GM23338 (cell line): ENCODE data around the gene ANKH. TPM values are rescaled to one million over a fixed set of nuclear protein-coding genes. Genes with fewer than 3 reads are reported as not detected.

Source experiments
- ATAC-seq: fragments of 200-7000 bp; cut with Tn5 transposase; 3 replicates; pipeline ENCODE4 v1.9.1; 2020
- DNase-seq: peaks from one replicate; pipeline ENCODE4 v3.0.0-alpha.2; 2015; ENCODE audit warnings: low spot score
- H2AFZ ChIP-seq: fragments of 200-600 bp; sonication (generic); 2 replicates; pipeline ENCODE4 v1.8.0; 2016; ENCODE audit warnings: antibody characterized with exemption, mild to moderate bottlenecking, moderate library complexity
- H3F3A ChIP-seq: fragments of 200-600 bp; sonication (generic); replicated peaks from 2 replicates; pipeline ENCODE4 v1.8.0; 2017; ENCODE audit warnings: antibody characterized with exemption, mixed run types, low read depth
- H3K27ac ChIP-seq: fragments of 200-600 bp; sonication (generic); 2 replicates; pipeline ENCODE4 v1.6.1; 2016; ENCODE audit warnings: low read depth
- H3K27me3 ChIP-seq: fragments of 200-600 bp; sonication (generic); 2 replicates; pipeline ENCODE4 v1.8.0; 2016; ENCODE audit warnings: mild to moderate bottlenecking, mixed run types, moderate library complexity; ENCODE audit not compliant: insufficient read depth
- H3K36me3 ChIP-seq: fragments of 200-600 bp; sonication (generic); 2 replicates; pipeline ENCODE4 v1.8.0; 2016; ENCODE audit warnings: mild to moderate bottlenecking; ENCODE audit not compliant: insufficient read depth
- H3K4me1 ChIP-seq: fragments of 200-600 bp; sonication (generic); 2 replicates; pipeline ENCODE4 v1.8.0; 2016; ENCODE audit warnings: mild to moderate bottlenecking, moderate library complexity; ENCODE audit not compliant: insufficient read depth
- H3K4me2 ChIP-seq: fragments of 200-600 bp; sonication (generic); 2 replicates; pipeline ENCODE4 v1.7.1; 2017; ENCODE audit warnings: mixed run types
- H3K4me3 ChIP-seq: fragments of 200-600 bp; sonication (generic); 2 replicates; pipeline ENCODE4 v1.6.1; 2016; ENCODE audit warnings: mixed run types
- H3K79me2 ChIP-seq: fragments of 200-600 bp; sonication (generic); replicated peaks from 2 replicates; pipeline ENCODE4 v1.8.0; 2017; ENCODE audit warnings: mild to moderate bottlenecking; ENCODE audit not compliant: insufficient read depth
- H3K9me2 ChIP-seq: fragments of 200-600 bp; sonication (generic); 2 replicates; pipeline ENCODE4 v1.8.0; 2017; ENCODE audit not compliant: insufficient read depth
- H4K20me1 ChIP-seq: fragments of 200-600 bp; sonication (generic); replicated peaks from 2 replicates; pipeline ENCODE4 v1.8.0; 2017; ENCODE audit warnings: mild to moderate bottlenecking; ENCODE audit not compliant: insufficient read depth
- H3K27ac Mint-ChIP-seq: 2 replicates; pipeline ENCODE4 v1.8.0; 2020; ENCODE audit warnings: inconsistent platforms, mild to moderate bottlenecking, moderate library complexity, mixed read lengths
- H3K27me3 Mint-ChIP-seq: 3 replicates; pipeline ENCODE4 v1.8.0; 2022; ENCODE audit warnings: low read depth, mild to moderate bottlenecking, moderate library complexity, mixed read lengths, inconsistent platforms; ENCODE audit not compliant: insufficient read depth, poor library complexity
- H3K36me3 Mint-ChIP-seq: 3 replicates; pipeline ENCODE4 v1.8.0; 2021; ENCODE audit warnings: low read depth, mild to moderate bottlenecking, inconsistent platforms, moderate library complexity, mixed read lengths
- H3K4me1 Mint-ChIP-seq: 3 replicates; pipeline ENCODE4 v1.8.0; 2020; ENCODE audit warnings: mild to moderate bottlenecking, inconsistent platforms, mixed read lengths
- H3K4me3 Mint-ChIP-seq: 3 replicates; pipeline ENCODE4 v1.8.0; 2021; ENCODE audit warnings: moderate library complexity, mild to moderate bottlenecking, inconsistent platforms, mixed read lengths
- H3K9me3 Mint-ChIP-seq: 3 replicates; pipeline ENCODE4 v1.8.0; 2020; ENCODE audit warnings: moderate library complexity, mild to moderate bottlenecking, inconsistent platforms, mixed read lengths
- CTCF ChIP-seq, 2 experiments: fragments of 200-600 bp in 1 of 2; sonication (generic) in 1 of 2; conservative IDR thresholded peaks; 2 replicates each; pipeline versions ENCODE4 v1.5.1 to v1.6.1; 2016 to 2017; ENCODE audit warnings: antibody characterized with exemption in 2 of 2, low read depth in 2 of 2, mild to moderate bottlenecking in 2 of 2, moderate library complexity in 1 of 2
- EZH2 ChIP-seq: fragments of 200-600 bp; sonication (generic); IDR thresholded peaks from one replicate; pipeline ENCODE4 v1.8.0; 2017; ENCODE audit warnings: antibody characterized with exemption, mild to moderate bottlenecking, low read depth; ENCODE audit not compliant: unreplicated experiment
- POLR2AphosphoS5 ChIP-seq: IDR thresholded peaks from 2 replicates; pipeline ENCODE4 v1.6.1; 2016; ENCODE audit warnings: antibody characterized with exemption, low read depth
- REST ChIP-seq: IDR thresholded peaks from one replicate; pipeline ENCODE4 v1.6.1; 2018; ENCODE audit warnings: antibody characterized with exemption; ENCODE audit not compliant: unreplicated experiment
- ZNF331 ChIP-seq: fragments of 250-450 bp; sonication (Bioruptor Pico); IDR thresholded peaks from 2 replicates; pipeline ENCODE4 v1.5.0; 2020; ENCODE audit warnings: low read depth, mild to moderate bottlenecking, moderate library complexity
- ZNF462 ChIP-seq: fragments of 250-450 bp; sonication (Bioruptor Pico); IDR thresholded peaks from 2 replicates; pipeline ENCODE4 v1.5.0; 2020; ENCODE audit warnings: mild to moderate bottlenecking, moderate library complexity
- polyA plus RNA-seq: library from polyadenylated mRNA; unstranded; fragments of >200 nt; fragmentation: Nextera tagmentation; extraction: Ambion mirVana; gene quantifications from 2 replicates; pipeline ENCODE4 v1.2.1, GENCODE V29; 2016
- total RNA-seq: library from RNA; depleted of rRNA; stranded (reverse); fragments of >200 nt; shearing (Covaris generic); gene quantifications from 2 replicates; pipeline ENCODE4 v1.2.3, GENCODE V29; 2014

Gene ANKH
- total and polyA plus RNA-seq, 2 experiments from 2014 or later, result 5.0 to 6.1 TPM

GRCh38 chr5:14914193-14914592, 42.6 kb upstream of the ANKH start:
- Histone ChIP-seq H3K4me1 (no peaks in the 10 kb centered on the region), H2AFZ (peak overlapping the region; percentile 69), H3K79me2 (no peaks in the 10 kb centered on the region), H3K9me2 (no peaks in the 10 kb centered on the region), H4K20me1 (no peaks in the 10 kb centered on the region), H3K4me3 (no peak overlapping the region), H3K4me2 (no peak overlapping the region), H3K27me3 (no peaks in the 10 kb centered on the region), H3K36me3 (no peaks in the 10 kb centered on the region), H3F3A (no peaks in the 10 kb centered on the region), H3K27ac (no peak overlapping the region)
- H3K4me3 Mint-ChIP-seq, result no peak overlapping the region
- no peaks in the 10 kb centered on the region for H3K27me3 Mint-ChIP-seq
- no peak for ATAC-seq
- H3K36me3 Mint-ChIP-seq, result no peaks in the 10 kb centered on the region
- DNase-seq, result no peak
- TF ChIP-seq POLR2AphosphoS5, result no peak
- TF ChIP-seq REST, result no peak
- no peak for TF ChIP-seq EZH2
- TF ChIP-seq CTCF (conservative IDR thresholded peaks at IDR 0.05; ENCODE audit: low read depth in 2 of 2), result no peak
- no peak for TF ChIP-seq ZNF462 (CRISPR knock-in tag)
- no peak for TF ChIP-seq ZNF331 (CRISPR knock-in tag)
- peaks cover 4% of the 10 kb centered on the region; the same call in 2 of the 3 replicates for H3K4me1 Mint-ChIP-seq
- H3K27ac Mint-ChIP-seq, result no peak overlapping the region
- no peaks in the 10 kb centered on the region for H3K9me3 Mint-ChIP-seq
